GM12874 (cell line): ENCODE results near the gene CCDC148.

Experiments used
- TF ChIP-seq, protein P1 (sequence below): IDR thresholded peaks from 2 replicates; pipeline ENCODE4 v1.5.1; 2011; ENCODE audit warnings: low read depth, mild to moderate bottlenecking, control low read depth, low read length, moderate library complexity; ENCODE audit not compliant: insufficient read depth

CCDC148 gene

DNA sequence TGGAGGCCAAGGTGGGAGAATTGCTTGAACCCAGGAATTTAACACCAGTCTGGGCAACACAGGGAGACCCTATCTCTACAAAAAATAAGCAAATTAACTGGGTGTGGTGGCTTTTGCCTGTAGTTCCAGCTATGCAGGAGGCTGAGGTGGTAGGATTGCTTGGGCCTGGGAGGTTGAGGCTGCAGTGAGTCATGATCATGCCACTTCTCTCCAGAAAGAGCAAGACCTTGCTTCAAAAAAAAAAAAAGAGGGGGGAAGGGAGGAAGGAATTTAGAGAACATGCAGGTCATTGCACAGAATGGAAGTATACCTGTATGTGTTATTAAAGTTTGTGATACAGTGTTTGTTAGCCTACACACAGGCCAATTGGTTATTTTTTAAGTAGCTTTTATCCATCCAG, 26.0 kb upstream of the CCDC148 start:
- TF ChIP-seq, protein P1, sequence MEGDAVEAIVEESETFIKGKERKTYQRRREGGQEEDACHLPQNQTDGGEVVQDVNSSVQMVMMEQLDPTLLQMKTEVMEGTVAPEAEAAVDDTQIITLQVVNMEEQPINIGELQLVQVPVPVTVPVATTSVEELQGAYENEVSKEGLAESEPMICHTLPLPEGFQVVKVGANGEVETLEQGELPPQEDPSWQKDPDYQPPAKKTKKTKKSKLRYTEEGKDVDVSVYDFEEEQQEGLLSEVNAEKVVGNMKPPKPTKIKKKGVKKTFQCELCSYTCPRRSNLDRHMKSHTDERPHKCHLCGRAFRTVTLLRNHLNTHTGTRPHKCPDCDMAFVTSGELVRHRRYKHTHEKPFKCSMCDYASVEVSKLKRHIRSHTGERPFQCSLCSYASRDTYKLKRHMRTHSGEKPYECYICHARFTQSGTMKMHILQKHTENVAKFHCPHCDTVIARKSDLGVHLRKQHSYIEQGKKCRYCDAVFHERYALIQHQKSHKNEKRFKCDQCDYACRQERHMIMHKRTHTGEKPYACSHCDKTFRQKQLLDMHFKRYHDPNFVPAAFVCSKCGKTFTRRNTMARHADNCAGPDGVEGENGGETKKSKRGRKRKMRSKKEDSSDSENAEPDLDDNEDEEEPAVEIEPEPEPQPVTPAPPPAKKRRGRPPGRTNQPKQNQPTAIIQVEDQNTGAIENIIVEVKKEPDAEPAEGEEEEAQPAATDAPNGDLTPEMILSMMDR = no peak

DNA sequence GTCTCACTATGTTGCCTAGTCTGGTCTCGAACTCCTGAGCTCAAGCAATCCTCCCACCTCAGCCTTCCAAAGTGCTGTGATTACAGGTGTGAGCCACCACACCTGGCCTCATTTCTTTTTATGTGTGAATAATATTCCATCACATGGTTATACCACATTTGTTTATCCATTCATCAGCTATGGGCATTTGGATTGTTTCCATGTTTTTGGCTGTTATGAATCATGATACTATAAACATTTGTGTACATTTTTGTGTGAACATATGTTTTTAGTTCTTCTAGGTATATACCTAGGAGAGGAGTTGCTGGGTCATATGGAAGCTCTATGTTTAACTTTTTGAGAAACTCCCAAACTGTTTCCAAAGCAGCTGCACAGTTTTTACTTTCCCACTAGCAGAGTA, 24.6 kb upstream of the CCDC148 start:
- TF ChIP-seq, protein P1 = no peak

DNA sequence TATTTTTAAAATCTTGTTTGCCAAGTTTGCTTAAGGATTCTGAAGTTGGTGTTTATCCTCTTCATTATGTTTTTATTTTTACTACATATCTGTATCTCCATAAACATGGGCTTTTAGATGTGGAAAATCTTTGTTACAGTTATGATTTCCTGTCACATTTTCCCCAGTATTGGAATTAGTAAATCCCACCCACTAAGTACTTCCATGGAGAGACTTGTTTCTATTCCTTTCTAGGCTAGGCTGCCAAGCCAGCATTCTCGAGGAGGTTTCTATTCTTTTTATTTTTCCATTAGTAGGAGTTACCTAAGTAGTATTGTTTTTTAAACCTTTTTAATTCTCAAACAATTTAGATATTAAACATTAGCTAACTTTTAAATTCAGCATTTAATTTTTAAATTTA, 22.3 kb upstream of the CCDC148 start:
- TF ChIP-seq, protein P1 = no peak

DNA sequence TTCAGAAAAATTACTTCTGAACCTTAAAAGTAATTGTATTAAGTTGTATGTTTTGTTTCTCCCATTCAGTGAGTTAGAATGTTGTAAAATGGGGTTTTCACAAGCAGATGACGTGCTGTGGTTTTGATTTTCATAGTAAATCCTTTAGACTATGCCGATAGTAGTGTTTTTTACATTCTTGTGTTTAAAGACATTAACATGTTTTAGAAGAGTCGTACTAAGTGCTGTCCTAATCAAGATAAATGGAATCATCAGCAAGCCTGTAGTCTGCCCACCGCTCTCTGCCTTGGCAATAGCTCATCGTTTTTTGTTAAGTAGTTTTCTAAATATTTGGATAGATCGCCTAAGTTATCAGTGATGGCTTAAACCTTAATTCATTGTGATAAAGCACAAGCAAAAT, 21.7 kb upstream of the CCDC148 start:
- TF ChIP-seq, protein P1 = no peak

DNA sequence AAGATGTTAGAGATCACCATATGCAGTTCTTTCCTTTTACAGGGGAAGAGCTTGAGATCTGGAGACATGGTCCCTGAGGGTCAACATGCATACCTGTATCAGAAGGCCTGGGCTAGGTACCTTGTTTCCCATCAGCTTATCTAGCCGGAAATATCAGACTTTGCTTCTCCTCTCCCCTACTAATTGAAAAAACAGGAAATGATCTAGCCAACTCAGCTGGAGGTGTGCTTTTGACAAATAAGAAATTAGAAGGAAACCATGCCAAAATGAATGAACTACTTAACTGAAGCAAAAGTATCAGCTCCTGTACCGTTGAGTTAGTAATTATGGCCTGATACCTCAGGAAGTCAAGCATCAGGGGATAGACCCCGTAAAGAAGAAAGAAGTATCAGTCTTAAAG, 20.6 kb upstream of the CCDC148 start:
- TF ChIP-seq, protein P1 = no peak

DNA sequence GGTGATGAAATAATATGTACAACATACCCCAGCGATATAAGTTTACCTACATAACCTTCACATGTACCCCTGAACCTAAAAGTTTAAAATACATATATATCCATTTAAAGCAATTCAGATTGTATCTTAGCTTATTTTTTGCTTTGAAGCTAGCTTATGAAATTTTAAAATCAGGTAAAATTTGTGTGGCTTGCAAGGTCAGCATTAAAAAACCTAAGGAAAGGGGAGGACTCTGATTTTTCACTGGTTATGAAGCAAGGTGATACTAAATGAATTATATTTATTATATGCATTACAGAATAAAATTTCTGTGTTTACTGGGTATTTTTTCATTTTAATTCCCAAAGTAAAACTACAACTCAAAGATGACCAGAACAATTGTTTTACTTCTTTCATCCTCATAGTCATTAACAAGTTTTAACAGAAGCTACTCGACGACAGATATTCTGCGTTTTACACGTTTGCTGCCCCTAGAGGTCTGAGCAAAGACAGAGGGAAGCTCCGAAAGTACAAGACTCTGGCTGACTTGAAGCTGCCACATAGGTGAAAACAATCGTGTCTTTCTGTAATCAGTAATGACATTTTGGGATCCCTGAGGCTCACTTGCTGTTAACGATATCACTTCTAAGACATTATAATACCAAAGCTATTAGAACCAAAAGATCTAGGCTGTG, 17.3 kb upstream of the CCDC148 start:
- TF ChIP-seq, protein P1 = no peak

DNA sequence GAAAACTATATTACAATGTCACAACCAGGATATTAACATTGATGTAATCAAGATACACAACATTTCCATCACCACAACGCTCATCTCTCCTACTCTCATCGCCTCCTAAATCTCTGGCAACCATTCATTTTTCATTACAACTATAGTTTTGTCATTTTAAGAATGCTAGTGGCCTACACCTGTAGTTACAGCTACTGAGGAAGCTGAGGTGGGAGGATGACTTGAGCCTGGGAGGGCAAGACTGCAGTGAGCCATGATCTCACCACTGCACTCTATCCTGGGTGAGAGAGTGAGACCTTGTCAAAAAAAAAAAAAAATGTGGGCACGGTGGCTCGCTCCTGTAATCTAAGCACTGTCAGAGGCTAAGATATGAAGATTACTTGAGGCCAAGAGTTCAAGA, 10.7 kb upstream of the CCDC148 start:
- TF ChIP-seq, protein P1 = no peak
